ENCODE data around the gene CBLN4. TPM values are rescaled to one million over a fixed set of nuclear protein-coding genes. Genes with fewer than 3 reads are reported as not detected.

CBLN4 gene
- total and polyA plus RNA-seq, 10 of the 15 experiments (the other 5 are each of a cell fraction or from before 2014, with no cell fraction given) = not detected

GRCh38 chr20:56017560-56017959 is 12.2 kb upstream of the CBLN4 start:
- FAIRE-seq = no peak

More at GRCh38 chr20:56017560-56017959, 12.2 kb upstream of the CBLN4 start:
- Histone ChIP-seq H3K27ac (ENCODE audit: control insufficient read depth, insufficient read depth) (no peak overlapping the region), H3K9ac (ENCODE audit: control insufficient read depth, insufficient read depth, low read length) (no peak overlapping the region), H4K20me1 (ENCODE audit: control insufficient read depth, insufficient read depth) (no peaks in the 10 kb centered on the region), H3K9me3 (replicated peaks; ENCODE audit: control insufficient read depth, insufficient read depth, low read length) (no peaks in the 10 kb centered on the region), H3K4me1 (ENCODE audit: control insufficient read depth, insufficient read depth, low read length) (no peaks in the 10 kb centered on the region), H3K36me3 (ENCODE audit: control insufficient read depth in 2 of 2, insufficient read depth in 2 of 2, low read length in 1 of 2) (no peaks in the 10 kb centered on the region), H3K79me2 (ENCODE audit: control insufficient read depth, insufficient read depth, low read length) (no peaks in the 10 kb centered on the region), H3K27me3 (replicated peaks in 1 of 2; ENCODE audit: control insufficient read depth in 2 of 2, insufficient read depth in 2 of 2, low read length in 1 of 2) (no peaks in the 10 kb centered on the region), H3K4me2 (ENCODE audit: control insufficient read depth, insufficient read depth) (no peak overlapping the region), H3K4me3 (no peak overlapping the region), H2AFZ (ENCODE audit: control insufficient read depth, low read depth, low read length) (no peak overlapping the region)
- POLR2A ChIA-PET = no interaction called here
- SMC1A ChIA-PET (ENCODE audit: uncharacterized antibody, unreplicated experiment) = no interaction called here
- CTCF ChIA-PET = no interaction called here
- no TSS peak for BruUV-seq (replicated peaks)
- RAD21 ChIA-PET (ENCODE audit: unreplicated experiment) = no interaction called here
- no peak for ATAC-seq
- no peak for DNase-seq (ENCODE audit: low read depth, low spot score)
- in situ Hi-C loops (cut with MboI) (no loop called here), intact Hi-C loops (cut with micrococcal nuclease; ENCODE audit: unreplicated experiment) (no loop called here)
- no peak for TF ChIP-seq BHLHE40 (IDR thresholded peaks at IDR 0.05; ENCODE audit: borderline replicate concordance in 1 of 2, low read depth in 2 of 2, low read length in 1 of 2)
- no peak for TF ChIP-seq IKZF2 (IDR thresholded peaks at IDR 0.05)
- TF ChIP-seq BCLAF1 (IDR thresholded peaks at IDR 0.05) = no peak
- no peak for TF ChIP-seq IRF3 (IDR thresholded peaks at IDR 0.05)
- no peak for TF ChIP-seq CBX3 (IDR thresholded peaks at IDR 0.05; ENCODE audit: borderline replicate concordance, low read depth)
- TF ChIP-seq BCL3 (IDR thresholded peaks at IDR 0.05; ENCODE audit: borderline replicate concordance, insufficient read depth, low read depth, low read length, poor library complexity, severe bottlenecking) = no peak
- WGBS (ENCODE audit: insufficient coverage, insufficient replicate concordance, low lambda C conversion rate, missing lambda C conversion rate) = 0% methylated on average over 2 of the region's 2 CpGs

Data from GM12878 (cell line).